Measurements from ENCODE around the gene DAZAP2. TPM values are rescaled to one million over a fixed set of nuclear protein-coding genes. Genes with fewer than 3 reads are reported as not detected.
"Not testable (repeated sequence)": the region's sequence is repeated elsewhere in the genome, so short reads cannot be mapped to it uniquely, and the experiment has no call there.

DAZAP2 gene
- total RNA-seq, 4 donors from 2014 or later = 197 to 255 (median 238) TPM

DNA sequence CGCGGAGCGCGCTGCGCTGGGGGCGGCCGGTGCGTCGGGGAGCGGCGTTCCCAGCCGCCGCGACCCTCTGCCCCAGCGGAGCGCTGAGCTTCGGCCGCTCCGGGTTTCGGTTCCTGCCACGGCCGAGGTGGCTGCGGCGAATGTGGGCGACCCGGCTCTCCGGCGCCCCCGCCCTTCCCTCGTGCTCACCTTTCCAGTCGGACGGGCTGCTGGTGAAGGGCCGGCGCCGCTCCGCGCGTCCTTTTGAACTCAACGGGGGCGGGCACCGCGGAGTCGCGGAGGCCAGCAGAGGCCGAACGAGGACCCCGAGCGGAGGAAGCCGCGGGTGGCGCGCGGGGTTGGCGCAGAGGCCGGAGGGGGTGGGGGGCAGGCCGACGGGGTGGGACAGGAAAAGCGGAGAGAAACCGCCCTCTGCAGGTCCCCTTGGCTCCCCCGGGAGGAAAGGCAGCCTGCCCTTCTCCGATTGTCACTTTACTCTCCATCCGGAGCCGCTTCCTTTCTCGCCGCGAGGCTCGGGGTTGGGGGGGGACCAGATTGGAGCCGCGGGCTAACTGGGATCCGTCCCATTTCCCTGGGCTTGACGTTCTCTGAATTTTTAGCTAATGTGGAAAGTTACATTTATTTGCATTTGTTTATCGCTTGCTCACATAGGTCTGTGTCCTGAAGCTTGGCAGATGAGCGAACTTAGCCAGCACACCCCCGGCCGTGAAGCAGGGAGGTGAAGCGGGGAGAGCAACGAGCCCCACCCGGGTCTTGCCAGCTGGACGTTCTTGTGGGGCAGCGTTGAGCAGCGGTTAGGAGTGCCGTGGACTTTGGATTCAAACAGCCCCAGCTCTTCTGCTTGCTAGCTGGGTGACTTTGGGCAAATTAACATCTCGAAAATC, 31.7 kb downstream of the DAZAP2 start, which contains the start of gene SMAGP:
TSS of gene SMAGP (minus strand) at position 349 of the 884 bp plus-strand sequence. CDS start 1,137 bp downstream, outside the sequence.
- peaks cover 0 to 13% (median 0%) of the 10 kb centered on the region in 4 donors for H3K4me1 ChIP-seq
- no peaks in the 10 kb centered on the region for H3K9me3 ChIP-seq
- WGBS, 2 donors = 1% methylated on average over 30 to 49 of the region's 83 CpGs
- peaks cover 0 to 9% of the 10 kb centered on the region in 2 donors for H3K27me3 ChIP-seq
- peak within 1 kb of the TSS; percentile 65 to 91 (median 80) for H3K4me3 ChIP-seq
- peak within 1 kb of the TSS in 2 of 4 donors; percentile 75 to 77 for H3K27ac ChIP-seq
- TF ChIP-seq, protein P1, sequence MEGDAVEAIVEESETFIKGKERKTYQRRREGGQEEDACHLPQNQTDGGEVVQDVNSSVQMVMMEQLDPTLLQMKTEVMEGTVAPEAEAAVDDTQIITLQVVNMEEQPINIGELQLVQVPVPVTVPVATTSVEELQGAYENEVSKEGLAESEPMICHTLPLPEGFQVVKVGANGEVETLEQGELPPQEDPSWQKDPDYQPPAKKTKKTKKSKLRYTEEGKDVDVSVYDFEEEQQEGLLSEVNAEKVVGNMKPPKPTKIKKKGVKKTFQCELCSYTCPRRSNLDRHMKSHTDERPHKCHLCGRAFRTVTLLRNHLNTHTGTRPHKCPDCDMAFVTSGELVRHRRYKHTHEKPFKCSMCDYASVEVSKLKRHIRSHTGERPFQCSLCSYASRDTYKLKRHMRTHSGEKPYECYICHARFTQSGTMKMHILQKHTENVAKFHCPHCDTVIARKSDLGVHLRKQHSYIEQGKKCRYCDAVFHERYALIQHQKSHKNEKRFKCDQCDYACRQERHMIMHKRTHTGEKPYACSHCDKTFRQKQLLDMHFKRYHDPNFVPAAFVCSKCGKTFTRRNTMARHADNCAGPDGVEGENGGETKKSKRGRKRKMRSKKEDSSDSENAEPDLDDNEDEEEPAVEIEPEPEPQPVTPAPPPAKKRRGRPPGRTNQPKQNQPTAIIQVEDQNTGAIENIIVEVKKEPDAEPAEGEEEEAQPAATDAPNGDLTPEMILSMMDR (IDR thresholded peaks at IDR 0.05) = no peak
- TF ChIP-seq POLR2A (IDR thresholded peaks at IDR 0.05) (no peak), EP300 (IDR thresholded peaks at IDR 0.05) (no peak)
- DNase-seq (ENCODE audit: low spot score in 2 of 2) = peak in 1 of 2 donors; percentile 5
- H3K36me3 ChIP-seq = no peaks in the 10 kb centered on the region

DNA sequence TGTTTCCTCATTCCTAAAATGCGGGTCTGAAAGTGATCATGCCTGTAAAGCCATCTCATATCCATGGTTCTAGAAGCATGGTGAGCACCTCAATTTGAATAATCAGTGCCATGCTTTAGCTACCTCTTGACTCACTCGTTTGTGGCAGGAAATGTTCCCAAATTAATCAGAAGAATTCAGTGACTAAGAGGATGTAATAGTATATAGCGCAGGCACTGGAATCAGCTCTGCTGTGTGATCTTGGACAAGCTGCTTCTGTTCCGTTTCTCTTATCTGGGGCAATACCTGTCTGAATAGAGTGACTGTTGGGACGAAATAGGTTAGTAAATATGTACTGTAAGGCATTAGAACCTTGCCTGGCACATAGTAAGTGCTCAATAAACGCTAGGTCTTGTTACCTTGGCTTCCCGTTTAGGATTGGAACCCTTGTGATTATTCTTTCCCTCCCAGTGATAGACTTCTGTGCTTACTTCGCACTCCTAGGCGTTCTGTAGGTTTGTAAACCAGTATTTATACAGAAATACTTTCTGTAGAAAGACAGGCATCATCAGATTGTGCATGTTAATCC, 32.4 kb downstream of the DAZAP2 start:
- TF ChIP-seq, protein P1 (IDR thresholded peaks at IDR 0.05) = no peak
- TF ChIP-seq POLR2A (IDR thresholded peaks at IDR 0.05) (no peak), EP300 (IDR thresholded peaks at IDR 0.05) (no peak)
- Histone ChIP-seq H3K27ac (peak overlapping the region in 1 of 4 donors; percentile 75), H3K4me3 (peak overlapping the region in 3 of 4 donors; percentile 72 to 91 (median 87)), H3K9me3 (no peaks in the 10 kb centered on the region), H3K4me1 (peaks cover 0 to 13% (median 0%) of the 10 kb centered on the region in 4 donors), H3K36me3 (no peaks in the 10 kb centered on the region), H3K27me3 (peaks cover 0 to 9% of the 10 kb centered on the region in 2 donors)
- no peak for DNase-seq (ENCODE audit: low spot score in 2 of 2)
- 68 to 71% methylated on average over 9 of the region's 9 CpGs for WGBS, 2 donors

DNA sequence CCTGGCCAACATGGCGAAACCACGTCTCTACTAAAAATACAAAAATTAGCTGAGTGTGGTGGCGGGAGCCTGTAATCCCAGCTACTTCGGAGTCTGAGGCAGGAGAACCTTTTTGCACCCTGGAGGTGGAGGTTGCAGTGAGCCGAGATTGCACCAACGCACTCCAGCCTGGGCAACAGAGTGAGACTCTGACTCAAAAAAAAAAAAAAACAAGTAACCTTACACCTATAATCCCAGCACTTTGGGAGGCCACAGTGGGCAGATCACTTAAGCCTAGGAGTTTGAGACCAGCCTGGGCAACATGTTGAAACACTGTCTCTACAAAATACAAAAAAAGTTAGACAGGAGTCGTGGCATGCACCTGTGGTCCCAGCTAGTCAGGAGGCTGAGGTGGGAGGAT, 34.2 kb downstream of the DAZAP2 start:
- 92 to 94% methylated on average over 7 of the region's 7 CpGs for WGBS, 2 donors
- H3K27me3 ChIP-seq; DNase-seq (ENCODE audit: low spot score in 2 of 2); H3K36me3 ChIP-seq; H3K9me3 ChIP-seq; H3K27ac ChIP-seq; H3K4me3 ChIP-seq: not testable (repeated sequence)
- H3K4me1 ChIP-seq = peaks cover 0 to 13% (median 0%) of the 10 kb centered on the region in 4 donors

DNA sequence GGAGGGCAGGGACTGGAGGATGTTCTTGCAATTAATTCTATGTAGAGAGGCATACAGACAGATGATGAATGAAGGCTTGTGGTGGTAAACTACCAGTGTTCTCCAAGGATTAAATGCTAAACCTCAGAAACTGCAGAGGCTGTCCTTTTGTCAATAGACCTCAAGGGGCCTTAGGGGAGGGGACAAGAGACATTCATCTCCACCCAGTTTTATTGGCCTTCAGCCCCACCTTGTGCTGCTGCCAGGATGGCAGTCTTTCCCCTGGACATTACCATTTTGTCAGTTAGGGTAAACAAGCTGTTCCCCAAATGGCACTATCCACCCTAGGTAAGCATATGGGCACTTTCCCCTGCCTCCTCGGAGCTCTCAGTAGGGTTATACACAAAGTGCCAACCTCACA, 36.5 kb downstream of the DAZAP2 start:
- Histone ChIP-seq H3K27me3 (peaks cover 0 to 9% of the 10 kb centered on the region in 2 donors), H3K36me3 (no peaks in the 10 kb centered on the region), H3K9me3 (no peaks in the 10 kb centered on the region), H3K4me3 (no peak overlapping the region), H3K4me1 (peaks cover 0 to 3% (median 0%) of the 10 kb centered on the region in 4 donors), H3K27ac (no peak overlapping the region)
- no peak for DNase-seq (ENCODE audit: low spot score in 2 of 2)
- WGBS, 2 donors = 73 to 85% methylated on average over 1 of the region's 1 CpG
- TF ChIP-seq, protein P1 (IDR thresholded peaks at IDR 0.05) = no peak
- TF ChIP-seq EP300 (IDR thresholded peaks at IDR 0.05) (no peak), POLR2A (IDR thresholded peaks at IDR 0.05) (no peak)

DNA sequence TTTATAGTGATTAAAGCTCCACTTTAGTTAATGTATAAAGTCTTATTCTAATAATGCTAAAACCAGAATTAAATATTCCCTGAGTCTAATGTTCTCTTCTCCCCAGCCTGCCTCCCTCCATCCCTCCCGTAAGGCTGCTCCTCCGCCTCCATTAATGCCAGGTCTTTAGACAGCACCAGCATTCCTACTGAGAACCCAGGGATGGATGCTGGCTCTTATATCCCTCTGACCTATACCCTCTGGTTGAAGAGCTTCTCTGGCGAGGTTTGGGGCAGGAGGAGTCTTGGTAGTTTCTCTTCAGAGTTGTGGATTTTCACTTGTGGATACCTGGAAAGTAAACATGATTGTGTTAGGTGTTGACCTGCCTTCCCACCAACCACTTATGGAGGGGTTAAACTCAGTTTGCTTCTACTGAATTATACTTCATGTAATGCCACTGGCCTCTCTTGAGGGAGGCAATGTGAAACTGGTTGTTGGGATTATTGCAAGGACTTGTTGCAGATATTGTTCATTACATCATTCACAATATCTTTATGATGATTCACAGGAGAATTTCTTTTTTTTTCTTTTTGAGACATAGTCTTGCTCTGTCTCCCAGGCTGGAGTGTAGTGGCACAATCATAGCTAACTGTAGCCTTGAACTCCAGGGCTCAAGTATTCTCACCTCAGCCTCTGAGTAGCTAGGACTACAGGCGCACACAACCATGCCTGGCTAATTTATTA, 42.7 kb downstream of the DAZAP2 start:
- no peaks in the 10 kb centered on the region for H3K27me3 ChIP-seq
- H3K4me1 ChIP-seq = no peaks in the 10 kb centered on the region
- H3K27ac ChIP-seq = no peak overlapping the region
- no peaks in the 10 kb centered on the region for H3K9me3 ChIP-seq
- WGBS, 2 donors = 85 to 89% methylated on average over 4 of the region's 4 CpGs
- H3K36me3 ChIP-seq = no peaks in the 10 kb centered on the region
- no peak for DNase-seq (ENCODE audit: low spot score in 2 of 2)
- H3K4me3 ChIP-seq = no peak overlapping the region
- TF ChIP-seq, protein P1 (IDR thresholded peaks at IDR 0.05) = no peak
- TF ChIP-seq EP300 (IDR thresholded peaks at IDR 0.05) (no peak), POLR2A (IDR thresholded peaks at IDR 0.05) (no peak)
